ENCODE data around the gene OSTN. TPM values are rescaled to one million over a fixed set of nuclear protein-coding genes. Genes with fewer than 3 reads are reported as not detected.

Gene OSTN
- total and polyA plus RNA-seq, 2 experiments from 2014 or later, result not detected

DNA sequence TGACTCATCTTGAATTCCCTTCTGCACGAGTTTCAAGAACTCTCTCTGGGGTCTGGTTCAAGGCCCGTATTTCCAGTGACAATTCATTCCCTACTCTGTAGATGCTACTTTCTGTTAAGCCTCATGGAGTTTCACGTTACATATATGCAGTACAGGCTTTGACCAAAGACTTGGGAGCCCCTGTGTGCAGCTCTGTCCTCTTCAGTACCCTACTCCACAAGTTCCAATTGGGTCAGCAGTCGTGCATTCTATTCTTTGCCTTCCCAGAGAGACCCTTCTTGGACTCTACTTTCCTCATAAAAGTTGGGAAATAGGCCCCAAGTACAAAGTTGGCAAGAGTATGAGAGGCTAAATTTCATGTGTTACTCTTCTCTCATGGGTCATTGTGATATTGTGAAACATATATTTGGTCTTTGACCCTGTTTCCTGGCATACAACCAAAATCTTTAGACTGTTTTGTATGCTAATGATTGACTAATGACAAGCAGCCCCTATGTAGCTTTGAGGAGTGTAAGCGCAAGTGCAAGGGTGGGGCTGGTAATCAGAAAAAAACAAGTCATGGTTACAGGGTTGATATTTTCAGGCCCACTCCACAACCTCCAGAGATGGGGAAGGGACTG is 115.2 kb downstream of the OSTN start (continued):
- TF ChIP-seq, protein P1, sequence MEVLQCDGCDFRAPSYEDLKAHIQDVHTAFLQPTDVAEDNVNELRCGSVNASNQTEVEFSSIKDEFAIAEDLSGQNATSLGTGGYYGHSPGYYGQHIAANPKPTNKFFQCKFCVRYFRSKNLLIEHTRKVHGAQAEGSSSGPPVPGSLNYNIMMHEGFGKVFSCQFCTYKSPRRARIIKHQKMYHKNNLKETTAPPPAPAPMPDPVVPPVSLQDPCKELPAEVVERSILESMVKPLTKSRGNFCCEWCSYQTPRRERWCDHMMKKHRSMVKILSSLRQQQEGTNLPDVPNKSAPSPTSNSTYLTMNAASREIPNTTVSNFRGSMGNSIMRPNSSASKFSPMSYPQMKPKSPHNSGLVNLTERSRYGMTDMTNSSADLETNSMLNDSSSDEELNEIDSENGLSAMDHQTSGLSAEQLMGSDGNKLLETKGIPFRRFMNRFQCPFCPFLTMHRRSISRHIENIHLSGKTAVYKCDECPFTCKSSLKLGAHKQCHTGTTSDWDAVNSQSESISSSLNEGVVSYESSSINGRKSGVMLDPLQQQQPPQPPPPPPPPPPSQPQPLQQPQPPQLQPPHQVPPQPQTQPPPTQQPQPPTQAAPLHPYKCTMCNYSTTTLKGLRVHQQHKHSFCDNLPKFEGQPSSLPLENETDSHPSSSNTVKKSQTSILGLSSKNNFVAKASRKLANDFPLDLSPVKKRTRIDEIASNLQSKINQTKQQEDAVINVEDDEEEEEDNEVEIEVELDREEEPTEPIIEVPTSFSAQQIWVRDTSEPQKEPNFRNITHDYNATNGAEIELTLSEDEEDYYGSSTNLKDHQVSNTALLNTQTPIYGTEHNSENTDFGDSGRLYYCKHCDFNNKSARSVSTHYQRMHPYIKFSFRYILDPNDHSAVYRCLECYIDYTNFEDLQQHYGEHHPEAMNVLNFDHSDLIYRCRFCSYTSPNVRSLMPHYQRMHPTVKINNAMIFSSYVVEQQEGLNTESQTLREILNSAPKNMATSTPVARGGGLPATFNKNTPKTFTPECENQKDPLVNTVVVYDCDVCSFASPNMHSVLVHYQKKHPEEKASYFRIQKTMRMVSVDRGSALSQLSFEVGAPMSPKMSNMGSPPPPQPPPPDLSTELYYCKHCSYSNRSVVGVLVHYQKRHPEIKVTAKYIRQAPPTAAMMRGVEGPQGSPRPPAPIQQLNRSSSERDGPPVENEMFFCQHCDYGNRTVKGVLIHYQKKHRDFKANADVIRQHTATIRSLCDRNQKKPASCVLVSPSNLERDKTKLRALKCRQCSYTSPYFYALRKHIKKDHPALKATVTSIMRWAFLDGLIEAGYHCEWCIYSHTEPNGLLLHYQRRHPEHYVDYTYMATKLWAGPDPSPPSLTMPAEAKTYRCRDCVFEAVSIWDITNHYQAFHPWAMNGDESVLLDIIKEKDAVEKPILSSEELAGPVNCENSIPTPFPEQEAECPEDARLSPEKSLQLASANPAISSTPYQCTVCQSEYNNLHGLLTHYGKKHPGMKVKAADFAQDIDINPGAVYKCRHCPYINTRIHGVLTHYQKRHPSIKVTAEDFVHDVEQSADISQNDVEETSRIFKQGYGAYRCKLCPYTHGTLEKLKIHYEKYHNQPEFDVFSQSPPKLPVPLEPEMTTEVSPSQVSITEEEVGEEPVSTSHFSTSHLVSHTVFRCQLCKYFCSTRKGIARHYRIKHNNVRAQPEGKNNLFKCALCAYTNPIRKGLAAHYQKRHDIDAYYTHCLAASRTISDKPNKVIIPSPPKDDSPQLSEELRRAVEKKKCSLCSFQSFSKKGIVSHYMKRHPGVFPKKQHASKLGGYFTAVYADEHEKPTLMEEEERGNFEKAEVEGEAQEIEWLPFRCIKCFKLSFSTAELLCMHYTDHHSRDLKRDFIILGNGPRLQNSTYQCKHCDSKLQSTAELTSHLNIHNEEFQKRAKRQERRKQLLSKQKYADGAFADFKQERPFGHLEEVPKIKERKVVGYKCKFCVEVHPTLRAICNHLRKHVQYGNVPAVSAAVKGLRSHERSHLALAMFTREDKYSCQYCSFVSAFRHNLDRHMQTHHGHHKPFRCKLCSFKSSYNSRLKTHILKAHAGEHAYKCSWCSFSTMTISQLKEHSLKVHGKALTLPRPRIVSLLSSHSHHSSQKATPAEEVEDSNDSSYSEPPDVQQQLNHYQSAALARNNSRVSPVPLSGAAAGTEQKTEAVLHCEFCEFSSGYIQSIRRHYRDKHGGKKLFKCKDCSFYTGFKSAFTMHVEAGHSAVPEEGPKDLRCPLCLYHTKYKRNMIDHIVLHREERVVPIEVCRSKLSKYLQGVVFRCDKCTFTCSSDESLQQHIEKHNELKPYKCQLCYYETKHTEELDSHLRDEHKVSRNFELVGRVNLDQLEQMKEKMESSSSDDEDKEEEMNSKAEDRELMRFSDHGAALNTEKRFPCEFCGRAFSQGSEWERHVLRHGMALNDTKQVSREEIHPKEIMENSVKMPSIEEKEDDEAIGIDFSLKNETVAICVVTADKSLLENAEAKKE (CRISPR knock-in tag; IDR thresholded peaks at IDR 0.05), result no peak
- TF ChIP-seq ZNF331 (CRISPR knock-in tag; IDR thresholded peaks at IDR 0.05; ENCODE audit: low read depth), result no peak
- no peak for TF ChIP-seq EZH2phosphoT487 (IDR thresholded peaks at IDR 0.05; ENCODE audit: unreplicated experiment)
- no peak for TF ChIP-seq CREB1 (CRISPR knock-in tag; IDR thresholded peaks at IDR 0.05; ENCODE audit: low read depth)
- TF ChIP-seq POLR2AphosphoS5 (IDR thresholded peaks at IDR 0.05; ENCODE audit: low read depth), result no peak
- TF ChIP-seq NANOG (IDR thresholded peaks at IDR 0.05; ENCODE audit: borderline replicate concordance), result no peak
- TF ChIP-seq, protein P2, sequence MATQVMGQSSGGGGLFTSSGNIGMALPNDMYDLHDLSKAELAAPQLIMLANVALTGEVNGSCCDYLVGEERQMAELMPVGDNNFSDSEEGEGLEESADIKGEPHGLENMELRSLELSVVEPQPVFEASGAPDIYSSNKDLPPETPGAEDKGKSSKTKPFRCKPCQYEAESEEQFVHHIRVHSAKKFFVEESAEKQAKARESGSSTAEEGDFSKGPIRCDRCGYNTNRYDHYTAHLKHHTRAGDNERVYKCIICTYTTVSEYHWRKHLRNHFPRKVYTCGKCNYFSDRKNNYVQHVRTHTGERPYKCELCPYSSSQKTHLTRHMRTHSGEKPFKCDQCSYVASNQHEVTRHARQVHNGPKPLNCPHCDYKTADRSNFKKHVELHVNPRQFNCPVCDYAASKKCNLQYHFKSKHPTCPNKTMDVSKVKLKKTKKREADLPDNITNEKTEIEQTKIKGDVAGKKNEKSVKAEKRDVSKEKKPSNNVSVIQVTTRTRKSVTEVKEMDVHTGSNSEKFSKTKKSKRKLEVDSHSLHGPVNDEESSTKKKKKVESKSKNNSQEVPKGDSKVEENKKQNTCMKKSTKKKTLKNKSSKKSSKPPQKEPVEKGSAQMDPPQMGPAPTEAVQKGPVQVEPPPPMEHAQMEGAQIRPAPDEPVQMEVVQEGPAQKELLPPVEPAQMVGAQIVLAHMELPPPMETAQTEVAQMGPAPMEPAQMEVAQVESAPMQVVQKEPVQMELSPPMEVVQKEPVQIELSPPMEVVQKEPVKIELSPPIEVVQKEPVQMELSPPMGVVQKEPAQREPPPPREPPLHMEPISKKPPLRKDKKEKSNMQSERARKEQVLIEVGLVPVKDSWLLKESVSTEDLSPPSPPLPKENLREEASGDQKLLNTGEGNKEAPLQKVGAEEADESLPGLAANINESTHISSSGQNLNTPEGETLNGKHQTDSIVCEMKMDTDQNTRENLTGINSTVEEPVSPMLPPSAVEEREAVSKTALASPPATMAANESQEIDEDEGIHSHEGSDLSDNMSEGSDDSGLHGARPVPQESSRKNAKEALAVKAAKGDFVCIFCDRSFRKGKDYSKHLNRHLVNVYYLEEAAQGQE (IDR thresholded peaks at IDR 0.05; ENCODE audit: unreplicated experiment), result no peak
- TF ChIP-seq EZH2 (IDR thresholded peaks at IDR 0.05; ENCODE audit: low read depth, unreplicated experiment), result no peak
- no peak for TF ChIP-seq JUNB (IDR thresholded peaks at IDR 0.05; ENCODE audit: unreplicated experiment)

Other genes with a start within 250 kb of the OSTN start
- gene CCDC50, start 130.2 kb downstream of the OSTN start, total RNA-seq (2014; rRNA removed; shearing (Covaris generic)), result 25.4 and 28.3 TPM in 2 replicates
- 20.7 and 22.4 TPM in 2 replicates for gene CCDC50, start 130.2 kb downstream of the OSTN start, polyA plus RNA-seq (2016; fragmentation: Nextera tagmentation; extraction: Ambion mirVana)
- not detected in 2 replicates for gene UTS2B, start 131.3 kb downstream of the OSTN start, total RNA-seq (2014; rRNA removed; shearing (Covaris generic))
- gene UTS2B, start 131.3 kb downstream of the OSTN start, polyA plus RNA-seq (2016; fragmentation: Nextera tagmentation; extraction: Ambion mirVana), result 0.21 TPM in 1 of 2 replicates, not detected in the other

All from GM23338 (cell line).